Activated CD4-positive, alpha-beta T cell treated with anti-CD3 and anti-CD28 coated beads for 48 hours (primary cell): ENCODE measurements around the gene C1orf174.
"Not testable (repeated sequence)": the region's sequence is repeated elsewhere in the genome, so short reads cannot be mapped to it uniquely, and the experiment has no call there.

Source experiments
- DNase-seq: peaks from one replicate; pipeline ENCODE4 v3.0.0-alpha.2; 2020

The C1orf174 gene

GRCh38 chr1:3925256-3925655 lies 25.2 kb upstream of the C1orf174 start:
- DNase-seq: no peak

GRCh38 chr1:3924825-3925220 lies 24.8 kb upstream of the C1orf174 start:
- no peak for DNase-seq

DNA sequence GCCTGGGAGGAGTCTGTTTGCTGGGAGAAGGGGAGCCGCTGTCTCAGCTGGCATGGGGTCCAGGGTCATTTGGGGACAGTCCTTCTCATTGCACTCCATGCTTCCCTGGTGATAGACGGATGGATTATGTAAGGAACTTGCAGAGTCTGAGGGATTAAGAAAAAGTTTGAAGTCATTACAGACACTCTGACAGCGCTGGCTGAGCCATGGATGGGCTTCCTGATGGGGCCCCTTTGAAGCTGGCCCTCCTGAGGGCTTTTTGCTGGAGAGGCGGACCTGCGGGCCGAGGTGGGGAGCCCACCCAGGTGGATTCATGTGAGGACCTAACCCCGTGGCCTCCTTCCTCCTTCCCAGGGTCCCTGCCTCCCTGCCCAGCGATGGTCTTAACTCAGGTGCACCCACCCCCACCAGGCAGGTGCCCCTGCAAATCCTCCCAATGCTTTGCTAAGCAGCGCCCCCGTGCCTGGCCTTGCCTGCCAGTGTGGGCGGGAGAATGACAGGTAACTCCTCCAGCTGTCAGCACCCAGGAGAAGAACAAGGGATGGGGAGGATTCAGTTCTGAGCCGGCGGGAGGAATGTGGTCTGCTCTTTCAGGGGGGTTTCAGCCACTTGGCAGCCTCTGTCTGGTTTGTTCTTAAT lies 24.2 kb upstream of the C1orf174 start:
- no peak for DNase-seq

GRCh38 chr1:3923378-3924185 lies 23.5 kb upstream of the C1orf174 start:
- no peak for DNase-seq

- DNase-seq: no peak
Observed at GRCh38 chr1:3922851-3923250, 22.8 kb upstream of the C1orf174 start.

GRCh38 chr1:3922201-3922725 lies 22.2 kb upstream of the C1orf174 start:
- DNase-seq: peak; percentile 19

DNA sequence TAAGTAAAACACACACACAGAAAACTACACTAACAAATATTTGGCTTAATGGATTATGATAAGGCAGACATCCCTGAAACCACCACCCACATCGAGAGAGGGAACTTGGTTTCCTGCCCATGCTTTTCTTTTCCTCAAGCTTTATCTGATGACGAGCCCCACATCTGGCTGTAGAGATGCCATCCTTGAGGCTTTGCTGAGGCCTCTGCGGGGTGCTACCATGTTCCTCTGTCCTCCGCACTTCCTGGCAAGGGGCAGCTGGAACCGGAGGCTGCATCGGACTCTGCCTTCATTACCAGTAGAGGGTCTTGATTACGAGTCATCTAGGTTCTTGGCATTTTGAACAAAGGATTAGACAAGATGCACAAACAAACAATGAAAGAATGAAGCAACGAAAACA lies 21.7 kb upstream of the C1orf174 start:
- DNase-seq: no peak

GRCh38 chr1:3919706-3920105 lies 19.6 kb upstream of the C1orf174 start:
- DNase-seq: no peak

DNA sequence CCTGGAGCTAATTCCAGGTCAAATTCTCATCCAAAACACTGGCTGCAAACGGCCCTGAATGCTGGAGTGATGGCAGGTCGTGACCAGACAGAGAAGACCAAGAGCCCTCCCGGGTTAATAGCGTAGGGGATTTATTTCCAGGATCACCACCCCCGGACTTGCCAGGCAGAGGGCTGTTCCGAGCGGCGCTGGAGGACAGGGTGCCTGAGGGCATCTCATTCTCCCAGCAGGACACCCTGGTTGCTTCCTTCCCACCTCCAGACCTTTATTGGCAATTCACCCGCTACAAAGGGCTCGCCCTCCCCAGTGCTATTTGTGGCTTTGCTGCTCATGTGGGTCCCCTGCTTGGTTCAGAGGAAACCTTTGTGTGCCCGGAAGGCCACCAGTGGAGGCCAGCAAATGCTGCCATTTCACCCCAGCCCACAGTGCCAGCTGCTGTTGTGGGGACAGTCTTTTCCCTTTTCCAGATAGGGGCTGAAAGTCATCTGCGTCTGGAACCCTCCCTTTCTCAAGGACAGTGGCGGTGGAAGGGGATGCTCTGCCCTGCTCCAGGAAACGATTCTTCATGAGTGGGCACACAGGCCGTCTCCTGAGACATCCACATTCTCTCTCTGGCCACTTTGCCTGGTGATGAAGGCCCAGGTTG lies 19.0 kb upstream of the C1orf174 start:
- no peak for DNase-seq

GRCh38 chr1:3918359-3918758 lies 18.3 kb upstream of the C1orf174 start:
- not testable (repeated sequence) for DNase-seq

DNA sequence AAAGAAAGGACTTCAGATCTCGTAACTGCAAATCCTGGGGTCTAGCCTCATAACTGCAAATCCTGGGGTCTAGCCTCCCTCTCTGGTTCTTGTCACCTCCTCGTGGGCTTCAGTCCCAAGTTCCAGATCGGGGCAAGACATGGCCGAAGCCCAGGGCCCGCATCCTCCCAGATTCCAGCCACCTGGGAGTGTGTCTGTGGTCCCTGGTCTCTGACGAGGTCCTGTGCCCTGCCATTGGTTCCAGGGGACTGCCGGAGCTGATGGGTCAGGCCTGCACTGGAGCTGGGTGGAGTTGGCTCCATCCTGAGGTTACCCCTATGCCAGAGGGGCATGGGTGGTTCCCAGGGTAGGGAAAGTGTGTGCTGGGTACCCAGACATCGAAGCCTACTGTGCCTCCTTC lies 17.7 kb upstream of the C1orf174 start:
- no peak for DNase-seq

DNA sequence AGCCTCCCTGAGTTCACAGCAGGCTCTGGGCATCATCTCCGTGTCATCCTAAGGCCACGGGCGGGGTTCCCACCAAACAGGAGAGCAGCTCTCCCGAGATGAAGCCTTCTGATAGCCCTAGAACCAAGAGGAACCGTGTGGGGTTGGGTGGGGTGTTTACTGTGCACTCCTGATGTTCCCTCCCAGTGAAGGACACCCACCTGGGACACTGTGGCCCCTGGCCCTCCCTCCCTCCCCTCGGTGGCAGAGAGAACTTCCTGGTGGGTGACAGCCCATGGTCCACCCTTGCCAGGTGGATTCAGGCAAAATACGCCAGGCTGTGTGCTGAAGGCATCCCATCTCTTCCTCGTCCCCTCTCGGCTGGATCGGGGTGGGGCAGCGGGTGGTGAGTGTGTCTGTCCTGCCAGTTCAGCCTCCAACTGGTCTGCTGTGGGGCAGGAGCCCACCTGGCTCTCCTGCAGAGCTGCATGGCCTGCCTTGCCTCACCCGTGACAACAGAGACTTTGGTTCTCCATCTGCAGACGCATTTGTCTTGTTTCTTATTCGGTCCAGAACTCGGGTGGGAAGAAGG lies 15.6 kb upstream of the C1orf174 start:
- DNase-seq: no peak

DNA sequence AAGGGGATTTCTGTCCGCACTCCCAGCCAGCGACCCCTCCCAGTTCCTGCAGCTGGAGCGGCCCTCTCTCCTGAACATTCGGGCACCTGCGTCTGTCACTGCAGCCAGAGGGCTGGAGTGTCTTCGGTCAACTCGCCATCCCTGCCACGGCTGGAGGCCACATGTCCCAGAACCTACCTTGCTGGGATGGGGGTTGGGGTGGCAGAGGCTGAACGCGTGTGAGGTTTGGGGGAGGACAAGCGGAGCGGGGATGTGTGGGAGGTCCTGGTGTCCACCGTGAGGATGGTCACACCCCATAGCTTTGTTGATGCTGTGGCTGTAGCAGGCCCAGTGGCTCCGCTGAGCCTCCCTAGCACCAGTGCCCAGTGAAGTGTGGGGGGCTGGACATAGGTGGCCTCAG lies 14.8 kb upstream of the C1orf174 start:
- DNase-seq: no peak

DNA sequence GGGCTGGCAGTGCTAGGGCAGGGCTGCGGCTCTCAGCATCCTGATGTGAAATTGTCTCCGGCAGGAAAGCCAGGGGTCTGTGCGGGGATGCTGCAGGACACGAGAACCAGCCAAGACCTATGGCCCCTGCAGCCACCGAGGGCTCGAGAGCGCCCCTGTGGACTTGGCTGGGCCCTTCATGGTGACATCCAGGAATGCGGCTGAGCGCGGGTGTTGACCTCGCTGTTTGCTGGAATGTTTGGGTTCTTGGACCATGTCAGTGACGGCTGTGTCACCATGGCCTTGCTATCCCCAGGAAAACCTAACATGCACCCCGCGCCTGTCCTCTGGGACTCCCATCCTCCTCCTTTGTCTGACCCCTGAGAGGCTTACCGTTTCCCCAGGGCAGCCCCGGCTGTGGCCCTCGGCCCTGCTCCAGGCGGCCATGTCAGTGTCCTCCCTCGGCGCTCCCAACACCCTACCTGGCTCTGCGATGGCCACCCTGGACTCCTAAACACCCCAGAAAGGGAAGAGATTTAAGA lies 14.3 kb upstream of the C1orf174 start:
- no peak for DNase-seq

GRCh38 chr1:3912809-3913685 lies 13.0 kb upstream of the C1orf174 start:
- no peak for DNase-seq

DNA sequence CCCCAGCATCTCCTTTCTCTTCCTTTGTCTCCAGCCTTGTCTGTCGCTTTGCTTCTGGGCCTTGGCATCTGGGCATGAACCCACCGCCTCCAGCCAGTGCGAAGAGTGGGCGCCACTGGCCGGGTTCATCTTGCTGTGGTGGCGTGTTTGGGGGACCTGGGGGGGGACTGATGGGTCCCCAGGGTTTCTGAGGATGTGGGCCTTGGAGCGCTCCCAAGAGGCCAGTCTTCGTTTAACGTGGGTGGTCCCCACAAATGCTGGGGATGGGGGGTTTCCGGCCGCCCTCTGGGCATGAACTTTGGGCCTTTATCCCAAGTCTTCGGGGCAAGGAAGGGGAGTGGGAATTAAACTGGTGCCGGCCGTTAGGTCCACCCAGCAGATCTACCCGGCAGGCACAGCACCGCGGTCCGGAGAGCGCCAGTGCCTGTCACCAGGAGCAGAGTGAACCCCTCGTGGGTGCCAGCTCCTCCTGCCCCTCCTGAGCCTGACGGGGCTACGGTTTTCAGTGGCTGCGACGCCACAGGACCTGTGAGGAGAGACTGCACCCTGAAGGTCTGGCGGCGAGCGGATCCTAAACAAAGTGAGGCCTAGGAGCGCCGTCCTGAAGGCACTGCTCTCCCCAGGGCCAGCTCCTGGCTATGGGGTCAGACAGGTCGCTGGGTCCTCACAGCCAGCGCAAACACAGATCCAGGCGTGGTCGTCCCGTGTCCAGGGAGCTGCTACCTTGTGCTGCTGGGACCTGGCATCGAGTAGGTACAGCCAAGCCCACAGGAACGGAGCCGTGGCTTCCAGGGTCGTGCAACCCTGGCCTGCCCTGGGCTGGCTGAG lies 12.1 kb upstream of the C1orf174 start:
- DNase-seq: no peak

- peak; percentile 88 for DNase-seq
Observed at GRCh38 chr1:3910857-3911845, 11.1 kb upstream of the C1orf174 start.

- DNase-seq: no peak
Observed at GRCh38 chr1:3910049-3910731, 10.1 kb upstream of the C1orf174 start.

GRCh38 chr1:3909615-3910014 lies 9.5 kb upstream of the C1orf174 start:
- no peak for DNase-seq
